Measurements from ENCODE around the gene ALOX12.

Gene ALOX12

GRCh38 chr17:7016886-7017826 is 21.3 kb downstream of the ALOX12 start:
- DNase-seq (ENCODE audit: low read depth, low spot score) = no peak
- no peak overlapping the region for H3K9ac ChIP-seq (ENCODE audit: insufficient read length)
- no peak overlapping the region for H3K4me3 ChIP-seq
- 0 out of 2 replicates have a peak overlapping the region, but pooled peaks have one; percentile 57 for H3K27ac ChIP-seq
- TF ChIP-seq EZH2 (IDR thresholded peaks at IDR 0.05) (no peak), POLR2AphosphoS5 (IDR thresholded peaks at IDR 0.05; ENCODE audit: borderline replicate concordance, low read depth, low read length) (no peak), FOXP2 (optimal IDR thresholded peaks at IDR 0.05; ENCODE audit: control extremely low read depth, extremely low read length, insufficient read depth) (no peak)
- H3K9me3 ChIP-seq (ENCODE audit: low read depth, low read length) = no peaks in the 10 kb centered on the region
- H3K36me3 ChIP-seq (ENCODE audit: insufficient read depth, low read length) = no peaks in the 10 kb centered on the region; the same call in 1 of the 2 replicates

GRCh38 chr17:7017827-7018200 is 22.0 kb downstream of the ALOX12 start:
- H3K27ac ChIP-seq = no peak overlapping the region
- TF ChIP-seq FOXP2 (optimal IDR thresholded peaks at IDR 0.05; ENCODE audit: control extremely low read depth, extremely low read length, insufficient read depth) (no peak), EZH2 (IDR thresholded peaks at IDR 0.05) (no peak), POLR2AphosphoS5 (IDR thresholded peaks at IDR 0.05; ENCODE audit: borderline replicate concordance, low read depth, low read length) (no peak)
- H3K9ac ChIP-seq (ENCODE audit: insufficient read length) = no peak overlapping the region
- no peak for DNase-seq (ENCODE audit: low read depth, low spot score)
- H3K9me3 ChIP-seq (ENCODE audit: low read depth, low read length) = no peaks in the 10 kb centered on the region
- no peaks in the 10 kb centered on the region; the same call in 1 of the 2 replicates for H3K36me3 ChIP-seq (ENCODE audit: insufficient read depth, low read length)
- H3K4me3 ChIP-seq = no peak overlapping the region

GRCh38 chr17:7018331-7018964 is 22.6 kb downstream of the ALOX12 start:
- Histone ChIP-seq H3K4me3 (no peak overlapping the region), H3K36me3 (ENCODE audit: insufficient read depth, low read length) (no peaks in the 10 kb centered on the region; the same call in 1 of the 2 replicates), H3K27ac (no peak overlapping the region), H3K9ac (ENCODE audit: insufficient read length) (no peak overlapping the region), H3K9me3 (ENCODE audit: low read depth, low read length) (no peaks in the 10 kb centered on the region)
- DNase-seq (ENCODE audit: low read depth, low spot score) = no peak
- no peak for TF ChIP-seq EZH2 (IDR thresholded peaks at IDR 0.05)
- no peak for TF ChIP-seq FOXP2 (optimal IDR thresholded peaks at IDR 0.05; ENCODE audit: control extremely low read depth, extremely low read length, insufficient read depth)
- TF ChIP-seq POLR2AphosphoS5 (IDR thresholded peaks at IDR 0.05; ENCODE audit: borderline replicate concordance, low read depth, low read length) = no peak

DNA sequence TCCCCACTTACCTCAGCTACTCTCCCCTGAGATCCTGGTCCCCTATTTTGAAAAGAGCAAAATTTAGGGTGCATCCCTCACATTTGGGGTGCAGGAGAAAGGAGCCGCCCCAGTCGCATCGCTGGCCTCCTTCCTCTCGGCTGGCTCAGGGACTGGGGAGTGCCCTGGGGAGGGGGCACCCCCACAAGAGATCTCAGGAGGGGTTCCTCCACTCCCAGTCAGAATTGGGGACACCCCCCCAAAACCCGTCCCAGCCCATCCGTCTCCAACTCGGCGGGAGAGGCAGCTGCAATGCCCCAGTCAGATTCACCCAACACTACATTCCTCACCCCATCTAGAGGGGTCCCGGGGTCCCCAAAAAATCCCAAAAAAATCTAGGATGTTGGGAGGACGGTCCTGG is 23.5 kb downstream of the ALOX12 start:
- no peaks in the 10 kb centered on the region; the same call in 1 of the 2 replicates for H3K36me3 ChIP-seq (ENCODE audit: insufficient read depth, low read length)
- no peaks in the 10 kb centered on the region for H3K9me3 ChIP-seq (ENCODE audit: low read depth, low read length)
- H3K27ac ChIP-seq = no peak overlapping the region
- peak overlapping the region; percentile 54; the same call in 1 of the 2 replicates for H3K4me3 ChIP-seq
- H3K9ac ChIP-seq (ENCODE audit: insufficient read length) = peak overlapping the region; percentile 16
- no peak for TF ChIP-seq FOXP2 (optimal IDR thresholded peaks at IDR 0.05; ENCODE audit: control extremely low read depth, extremely low read length, insufficient read depth)
- TF ChIP-seq EZH2 (IDR thresholded peaks at IDR 0.05) = no peak
- no peak for TF ChIP-seq POLR2AphosphoS5 (IDR thresholded peaks at IDR 0.05; ENCODE audit: borderline replicate concordance, low read depth, low read length)
- DNase-seq (ENCODE audit: low read depth, low spot score) = no peak

GRCh38 chr17:7019839-7020519 is 24.1 kb downstream of the ALOX12 start:
- no peaks in the 10 kb centered on the region; the same call in 1 of the 2 replicates for H3K36me3 ChIP-seq (ENCODE audit: insufficient read depth, low read length)
- peak overlapping the region; percentile 16 for H3K9ac ChIP-seq (ENCODE audit: insufficient read length)
- H3K4me3 ChIP-seq = peak overlapping the region; percentile 54
- TF ChIP-seq FOXP2 (optimal IDR thresholded peaks at IDR 0.05; ENCODE audit: control extremely low read depth, extremely low read length, insufficient read depth) (no peak), EZH2 (IDR thresholded peaks at IDR 0.05) (no peak), POLR2AphosphoS5 (IDR thresholded peaks at IDR 0.05; ENCODE audit: borderline replicate concordance, low read depth, low read length) (no peak)
- no peaks in the 10 kb centered on the region for H3K9me3 ChIP-seq (ENCODE audit: low read depth, low read length)
- no peak for DNase-seq (ENCODE audit: low read depth, low spot score)
- H3K27ac ChIP-seq = no peak overlapping the region

DNA sequence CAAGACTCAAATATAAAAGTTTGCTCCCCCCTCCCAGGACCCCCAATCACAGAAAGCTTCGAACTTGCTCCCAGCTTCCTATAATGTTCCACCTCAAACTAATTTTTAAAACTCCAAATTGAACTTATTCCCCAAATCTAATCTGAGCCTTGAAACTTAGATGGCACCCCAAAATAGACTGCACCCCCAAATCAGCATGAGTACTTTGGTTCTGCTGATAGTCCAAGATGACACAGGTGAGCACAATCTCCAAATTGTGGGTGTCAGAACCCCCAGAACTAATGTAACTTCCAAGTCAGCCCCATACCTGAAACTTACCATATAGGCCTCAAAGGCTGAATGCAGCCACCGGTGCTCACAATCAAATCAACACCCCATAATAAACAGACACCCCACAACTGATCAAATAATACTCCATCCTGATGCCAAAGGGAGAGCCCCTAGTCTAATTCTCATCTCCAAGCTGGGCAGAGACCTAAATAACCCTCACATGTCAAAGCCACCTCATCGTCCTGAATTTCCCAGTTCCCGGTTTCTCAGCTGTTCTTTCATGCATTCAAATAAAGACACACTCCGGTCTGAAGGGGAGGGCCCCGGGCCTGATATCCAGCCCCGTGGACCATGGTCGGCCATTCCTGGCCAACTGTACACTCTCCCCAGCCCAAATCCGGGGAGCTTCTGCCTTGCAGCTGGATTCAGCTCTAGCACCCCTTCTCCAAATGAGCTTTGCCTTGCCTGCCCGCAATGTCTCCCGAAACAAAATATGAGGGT is 25.2 kb downstream of the ALOX12 start:
- Histone ChIP-seq H3K36me3 (ENCODE audit: insufficient read depth, low read length) (no peaks in the 10 kb centered on the region; the same call in 1 of the 2 replicates), H3K9me3 (ENCODE audit: low read depth, low read length) (no peaks in the 10 kb centered on the region), H3K4me3 (no peak overlapping the region), H3K27ac (0 out of 2 replicates have a peak overlapping the region, but pooled peaks have one; percentile 50), H3K9ac (ENCODE audit: insufficient read length) (no peak overlapping the region)
- no peak for DNase-seq (ENCODE audit: low read depth, low spot score)
- no peak for TF ChIP-seq EZH2 (IDR thresholded peaks at IDR 0.05)
- no peak for TF ChIP-seq FOXP2 (optimal IDR thresholded peaks at IDR 0.05; ENCODE audit: control extremely low read depth, extremely low read length, insufficient read depth)
- TF ChIP-seq POLR2AphosphoS5 (IDR thresholded peaks at IDR 0.05; ENCODE audit: borderline replicate concordance, low read depth, low read length) = no peak

DNA sequence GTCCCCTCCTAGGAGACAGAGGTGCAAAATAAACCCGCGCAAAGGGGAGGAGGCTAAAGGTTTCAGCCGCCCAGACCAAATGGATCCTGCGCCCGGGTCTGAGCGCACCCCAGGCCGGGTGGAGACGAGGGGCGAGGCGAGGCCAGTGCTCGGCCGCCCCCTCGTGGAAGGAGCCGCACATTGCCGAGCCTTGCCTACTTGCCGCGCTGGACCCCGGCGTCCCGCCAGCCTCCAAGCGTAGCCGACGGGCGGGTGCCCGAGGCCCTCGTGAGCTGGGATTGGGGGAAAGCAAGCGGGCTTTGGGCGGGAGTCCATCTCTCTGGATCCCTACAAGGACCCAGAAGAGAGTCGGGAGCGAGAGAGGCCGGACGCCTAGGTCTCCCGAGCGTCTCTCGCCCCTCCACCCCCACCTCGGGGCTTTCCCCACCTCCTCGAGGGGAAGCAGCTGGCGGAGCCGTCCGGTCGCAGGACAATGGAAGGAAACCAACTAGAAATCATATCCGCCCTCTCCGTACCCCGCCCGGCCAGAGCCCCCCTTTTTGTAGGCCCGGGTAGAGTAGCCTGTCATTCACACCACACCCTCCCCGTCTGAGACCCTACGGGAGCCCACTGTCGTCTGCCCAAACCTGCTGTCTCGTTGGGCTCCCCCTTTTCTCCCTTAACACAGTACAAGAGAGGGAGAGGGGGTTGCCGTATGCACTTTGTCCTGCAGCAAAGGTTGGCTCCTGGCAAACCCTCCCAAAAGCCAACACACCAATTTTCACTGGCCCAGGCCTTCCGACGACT is 26.3 kb downstream of the ALOX12 start:
- Histone ChIP-seq H3K9me3 (ENCODE audit: low read depth, low read length) (no peaks in the 10 kb centered on the region), H3K36me3 (ENCODE audit: insufficient read depth, low read length) (no peaks in the 10 kb centered on the region), H3K4me3 (no peak overlapping the region), H3K9ac (ENCODE audit: insufficient read length) (no peak overlapping the region), H3K27ac (no peak overlapping the region)
- no peak for TF ChIP-seq FOXP2 (optimal IDR thresholded peaks at IDR 0.05; ENCODE audit: control extremely low read depth, extremely low read length, insufficient read depth)
- no peak for TF ChIP-seq POLR2AphosphoS5 (IDR thresholded peaks at IDR 0.05; ENCODE audit: borderline replicate concordance, low read depth, low read length)
- no peak for TF ChIP-seq EZH2 (IDR thresholded peaks at IDR 0.05)
- no peak for DNase-seq (ENCODE audit: low read depth, low spot score)
